HG03135 (cell line): ENCODE measurements around the gene DLL1.
A peak's percentile ranks its signal among the peaks of the same experiment; 100 is the strongest.

Experiments
- ATAC-seq: cut with Tn5 transposase; IDR thresholded peaks from one replicate; pipeline ENCODE4 v1.9.1; 2021; ENCODE audit warnings: mild to moderate bottlenecking, moderate library complexity; ENCODE audit not compliant: unreplicated experiment

Gene DLL1

GRCh38 chr6:170296423-170296745 is 5.5 kb upstream of the DLL1 start:
- no peak for ATAC-seq

GRCh38 chr6:170295510-170296422 is 4.9 kb upstream of the DLL1 start:
- peak; percentile 66 for ATAC-seq

- ATAC-seq, result peak; percentile 13
Measured at GRCh38 chr6:170294813-170295509, 4.1 kb upstream of the DLL1 start.

DNA sequence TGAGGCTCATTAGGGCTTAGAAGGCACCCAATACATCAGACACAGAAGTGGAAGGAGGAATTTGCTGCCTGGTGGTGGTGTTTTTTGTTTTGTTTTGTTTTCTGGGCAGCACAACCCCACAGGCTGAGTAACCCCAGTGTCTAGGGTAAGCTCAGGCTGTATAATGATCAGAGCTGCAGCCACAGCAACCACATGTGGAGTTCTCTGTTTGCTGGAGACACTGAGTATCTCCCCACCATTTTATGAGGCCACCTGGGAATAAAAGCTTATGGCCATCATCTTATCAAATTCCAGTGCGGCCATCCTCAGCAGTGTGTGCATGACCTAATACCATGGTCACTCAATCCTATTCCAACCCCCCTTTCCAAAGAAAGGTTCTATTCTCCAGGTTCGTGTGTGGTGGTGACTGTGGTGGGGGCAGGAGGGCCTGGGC is 3.4 kb upstream of the DLL1 start:
- no peak for ATAC-seq

DNA sequence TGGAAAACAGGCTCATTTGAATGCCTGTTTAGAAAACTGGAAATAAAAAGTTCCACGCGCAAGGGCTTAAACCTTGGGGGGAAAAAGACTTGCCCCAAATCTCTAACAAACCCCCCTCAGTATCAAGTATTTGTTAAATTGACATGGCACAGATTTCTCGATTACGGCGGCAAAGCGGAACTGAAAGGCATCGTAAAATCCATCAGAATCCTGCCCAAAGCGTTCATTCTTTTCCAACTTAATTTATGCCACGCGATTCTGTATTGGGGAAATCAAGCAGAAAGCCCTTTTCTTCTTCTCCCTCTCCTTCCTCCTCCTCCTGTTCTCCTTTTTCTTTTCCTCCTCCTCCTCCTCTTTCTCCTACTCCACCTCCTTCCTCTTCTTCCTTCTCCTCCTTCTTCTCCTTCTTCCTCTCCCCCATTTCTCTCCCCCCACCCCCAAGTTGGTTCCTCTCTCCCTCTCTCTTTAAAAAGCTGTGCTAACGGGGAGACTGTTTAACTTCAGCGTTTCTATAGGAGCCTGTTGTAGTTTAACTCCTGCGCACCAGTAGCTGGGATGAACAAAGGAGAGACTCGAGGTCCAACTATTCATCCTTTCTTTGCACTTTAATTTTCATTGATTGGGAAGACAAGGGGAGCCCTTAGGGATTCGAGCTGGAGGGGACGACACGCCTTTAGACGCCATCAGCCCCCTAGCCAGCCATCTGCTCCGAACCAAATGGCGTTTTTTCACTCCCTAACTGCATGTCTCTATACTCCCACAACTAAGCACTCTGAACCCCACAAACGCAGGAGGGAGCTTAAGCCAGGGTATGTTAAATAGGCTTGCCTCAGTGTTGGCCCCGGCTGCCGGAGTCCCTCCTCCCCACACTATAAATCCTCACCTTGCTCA is 2.7 kb upstream of the DLL1 start:
- no peak for ATAC-seq

DNA sequence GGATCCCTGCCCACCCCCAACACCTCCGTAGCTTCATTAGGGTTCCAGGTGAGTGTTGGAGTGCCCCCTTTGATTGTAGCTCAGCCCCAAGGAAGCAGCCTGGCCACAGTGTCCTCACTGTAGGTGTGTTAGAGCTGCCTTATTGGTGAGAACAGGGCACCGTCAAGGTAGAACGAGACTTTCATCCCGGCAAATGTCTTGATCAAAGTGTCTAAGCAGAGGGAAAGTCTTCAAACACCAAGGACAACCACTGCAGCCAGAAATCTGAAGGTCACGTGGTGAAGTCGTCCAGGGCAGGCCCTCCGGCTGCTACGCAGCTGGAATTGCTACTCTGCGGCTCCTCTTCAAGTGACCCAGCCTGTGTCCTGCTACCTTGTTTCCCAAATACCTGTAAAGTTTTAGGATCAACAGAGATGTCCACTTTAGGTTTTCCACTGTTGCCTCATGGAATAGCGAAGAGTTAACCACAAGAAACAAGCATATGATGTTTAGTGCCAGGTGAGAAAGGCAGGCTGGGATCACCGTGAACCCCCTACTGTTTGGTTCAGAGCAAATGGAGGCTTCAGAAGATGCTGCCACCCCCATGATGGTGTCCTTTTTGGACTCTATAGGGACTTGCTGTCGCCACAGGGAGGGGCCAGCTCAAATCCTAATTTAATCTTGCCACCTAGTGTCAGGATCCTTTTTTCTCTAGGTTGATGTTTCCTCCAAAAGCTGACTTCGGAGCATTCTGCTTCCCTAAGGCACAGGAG is 1.7 kb upstream of the DLL1 start:
- no peak for ATAC-seq

DNA sequence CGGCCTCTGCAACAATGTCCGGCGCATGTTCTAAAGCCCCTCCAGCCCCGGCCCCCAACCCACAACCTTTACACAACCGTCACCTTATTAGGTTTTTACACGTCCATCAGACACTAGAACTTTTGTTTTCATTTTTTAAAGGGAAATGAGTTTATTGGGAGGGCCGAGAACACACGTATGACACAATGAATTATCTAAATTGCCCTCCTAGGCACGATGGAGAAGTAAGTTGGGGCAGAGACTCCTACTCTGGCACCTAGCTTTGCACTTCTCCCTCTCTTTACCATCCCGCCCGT is 1.2 kb upstream of the DLL1 start:
- no peak for ATAC-seq

DNA sequence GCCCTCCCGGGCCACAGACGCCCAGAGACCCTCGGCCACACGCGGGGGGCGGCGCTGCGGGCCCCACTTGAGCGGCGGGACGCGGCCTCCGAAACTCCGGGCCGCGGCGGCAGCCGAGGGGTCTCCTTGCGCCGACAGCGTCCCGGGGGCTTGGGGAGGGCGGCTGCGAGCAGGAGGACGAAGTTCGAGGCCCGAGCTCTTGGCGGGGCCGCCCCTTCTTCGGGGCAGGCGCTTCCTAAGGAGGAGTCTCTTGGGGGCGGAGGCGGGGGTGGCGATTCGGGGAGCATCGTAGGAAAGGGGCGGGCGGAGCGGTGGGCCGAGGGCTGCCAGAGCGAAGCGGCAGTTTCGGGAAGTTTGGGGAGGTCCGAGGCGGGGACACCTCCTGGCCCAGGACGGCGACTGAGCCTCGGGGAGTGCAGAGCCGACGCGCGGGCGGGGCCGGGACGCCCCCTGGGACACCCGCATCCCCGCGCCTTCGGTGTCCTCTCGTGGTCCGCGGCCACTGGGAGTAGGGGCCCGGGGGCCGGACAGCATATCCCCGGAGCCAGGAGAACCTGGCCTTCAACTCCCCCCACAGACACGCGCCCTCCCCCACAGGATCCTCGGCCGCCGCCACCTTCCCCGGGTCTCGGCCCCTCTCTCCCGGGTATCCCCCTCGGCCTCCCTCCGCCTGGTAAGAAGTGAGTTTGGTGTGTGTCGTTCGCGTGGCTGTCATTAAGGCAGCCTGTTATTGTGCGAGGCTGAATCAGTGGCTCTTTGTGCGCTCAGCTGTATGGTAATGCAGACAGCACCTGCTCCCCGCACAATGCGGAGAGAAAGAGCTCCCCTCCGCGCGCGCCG is 613 bp upstream of the DLL1 start:
- no peak for ATAC-seq

GRCh38 chr6:170289951-170290295 is 955 bp downstream of the DLL1 start:
- no peak for ATAC-seq

GRCh38 chr6:170289180-170289931 is 1.5 kb downstream of the DLL1 start:
- ATAC-seq, result no peak

DNA sequence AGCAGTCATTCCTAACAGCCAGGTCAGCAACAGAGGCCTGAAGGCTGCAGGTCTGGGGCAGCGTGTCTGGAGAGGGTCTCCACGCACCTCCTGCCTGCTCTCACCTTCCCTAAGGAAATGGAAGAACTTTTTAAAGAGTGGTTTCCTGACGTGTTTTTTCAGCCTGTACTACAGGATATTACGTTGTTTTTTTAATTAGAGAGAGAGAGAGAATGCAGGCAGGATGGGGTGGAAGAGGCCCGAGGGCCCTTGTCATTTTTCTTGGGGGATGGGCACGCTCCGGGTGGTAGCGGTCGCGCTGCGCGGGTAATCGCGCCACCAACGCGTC is 2.1 kb downstream of the DLL1 start:
- no peak for ATAC-seq

DNA sequence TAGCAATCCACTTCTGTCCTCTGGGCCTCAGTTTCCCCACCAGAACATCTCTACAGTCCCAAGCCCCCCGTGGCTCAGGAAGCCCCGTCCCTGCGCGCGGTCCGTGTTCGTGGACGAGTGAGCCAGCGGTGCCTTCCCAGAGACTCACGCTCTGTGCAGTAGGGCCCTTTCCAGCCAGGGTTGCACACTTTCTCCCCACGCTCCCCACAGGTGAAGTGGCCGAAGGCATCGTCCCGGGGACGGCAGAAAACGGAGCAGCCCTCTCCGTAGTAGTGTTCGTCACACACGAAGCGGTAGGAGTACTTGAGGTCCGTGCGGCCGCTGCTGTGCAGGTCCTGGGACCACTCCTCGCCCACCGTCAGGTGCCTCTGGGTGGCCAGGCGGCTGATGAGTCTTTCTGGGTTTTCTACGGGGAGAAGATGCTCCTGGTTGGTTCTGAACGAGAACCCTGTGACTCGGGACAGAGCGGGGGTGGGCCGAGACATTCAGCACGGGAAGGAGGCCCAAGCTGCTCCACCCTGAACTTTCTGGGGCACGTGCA is 2.7 kb downstream of the DLL1 start:
- ATAC-seq, result no peak

DNA sequence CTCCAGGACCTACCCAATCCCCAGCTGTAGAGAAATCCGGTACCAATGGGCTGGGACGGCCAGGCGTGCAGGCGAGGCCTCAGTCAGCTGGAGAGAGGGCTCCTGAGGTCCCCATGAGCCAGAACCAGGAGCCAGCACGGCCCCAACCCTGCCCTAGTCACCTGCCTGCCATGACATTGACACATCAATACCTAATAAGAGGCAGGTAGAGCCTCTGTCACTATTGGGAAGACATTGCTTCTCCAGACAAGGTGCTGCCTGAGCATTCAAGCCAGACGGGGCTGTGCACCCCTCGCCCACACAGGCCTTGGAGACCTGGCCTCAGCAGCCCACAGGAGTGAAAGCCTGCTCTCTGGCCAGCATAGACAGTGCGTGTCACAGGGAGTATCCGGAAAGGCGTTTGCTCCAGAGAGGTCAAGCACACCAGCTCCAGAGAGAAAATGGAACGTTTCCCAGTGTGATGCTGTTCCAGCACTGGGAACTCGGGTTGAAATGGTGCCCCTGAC is 3.5 kb downstream of the DLL1 start:
- ATAC-seq, result no peak

GRCh38 chr6:170286934-170287265 is 4.0 kb downstream of the DLL1 start:
- no peak for ATAC-seq

- no peak for ATAC-seq
Measured at GRCh38 chr6:170286246-170286933, 4.5 kb downstream of the DLL1 start.

GRCh38 chr6:170285482-170285881 is 5.4 kb downstream of the DLL1 start:
- ATAC-seq, result no peak

- ATAC-seq, result no peak
Measured at GRCh38 chr6:170284866-170285469, 5.9 kb downstream of the DLL1 start.

- no peak for ATAC-seq
Measured at GRCh38 chr6:170284126-170284773, 6.6 kb downstream of the DLL1 start.
